HG03565 (cell line): ENCODE measurements around the gene THRB.
A peak's percentile ranks its signal among the peaks of the same experiment; 100 is the strongest.

Experiments
- ATAC-seq: cut with Tn5 transposase; IDR thresholded peaks from one replicate; pipeline ENCODE4 v1.9.1; 2021; ENCODE audit warnings: mild to moderate bottlenecking, moderate library complexity; ENCODE audit not compliant: unreplicated experiment

The THRB gene

GRCh38 chr3:24157106-24157505, 337.5 kb downstream of the THRB start:
- ATAC-seq: no peak

GRCh38 chr3:24156466-24156865, 338.2 kb downstream of the THRB start:
- no peak for ATAC-seq

GRCh38 chr3:24155276-24155675, 339.4 kb downstream of the THRB start:
- no peak for ATAC-seq

GRCh38 chr3:24154781-24155180, 339.9 kb downstream of the THRB start:
- no peak for ATAC-seq

GRCh38 chr3:24154013-24154695, 340.5 kb downstream of the THRB start:
- peak; percentile 74 for ATAC-seq

- no peak for ATAC-seq
Observed at GRCh38 chr3:24151594-24151993, 343.1 kb downstream of the THRB start.

GRCh38 chr3:24149032-24149431, 345.6 kb downstream of the THRB start:
- no peak for ATAC-seq

- ATAC-seq: no peak
Observed at GRCh38 chr3:24145981-24146822, 348.4 kb downstream of the THRB start.

- no peak for ATAC-seq
Observed at GRCh38 chr3:24145481-24145880, 349.2 kb downstream of the THRB start.

GRCh38 chr3:24142127-24142526, 352.5 kb downstream of the THRB start:
- no peak for ATAC-seq

GRCh38 chr3:24141548-24141947, 353.1 kb downstream of the THRB start:
- ATAC-seq: no peak

- no peak for ATAC-seq
Observed at GRCh38 chr3:24139463-24140412, 354.9 kb downstream of the THRB start.

GRCh38 chr3:24138876-24139256, 355.8 kb downstream of the THRB start:
- no peak for ATAC-seq

- no peak for ATAC-seq
Observed at GRCh38 chr3:24137958-24138875, 356.4 kb downstream of the THRB start.

- ATAC-seq: no peak
Observed at GRCh38 chr3:24137334-24137733, 357.3 kb downstream of the THRB start.

- no peak for ATAC-seq
Observed at GRCh38 chr3:24136624-24137310, 357.9 kb downstream of the THRB start.

GRCh38 chr3:24135280-24135679, 359.4 kb downstream of the THRB start:
- ATAC-seq: no peak

- no peak for ATAC-seq
Observed at GRCh38 chr3:24133942-24134341, 360.7 kb downstream of the THRB start.

GRCh38 chr3:24133436-24133835, 361.2 kb downstream of the THRB start:
- no peak for ATAC-seq

GRCh38 chr3:24129549-24129948, 365.1 kb downstream of the THRB start:
- no peak for ATAC-seq
